GM18505 (cell line): ENCODE data around the gene RRAD.

Experiments
- ATAC-seq: cut with Tn5 transposase; IDR thresholded peaks from one replicate; pipeline ENCODE4 v1.9.1; 2021; ENCODE audit not compliant: unreplicated experiment
- POLR2A ChIP-seq: IDR thresholded peaks from 4 replicates; pipeline ENCODE4 v1.6.1; 2011; ENCODE audit warnings: borderline replicate concordance; ENCODE audit not compliant: insufficient read depth, insufficient read length; ENCODE audit errors: extremely low read depth

Gene RRAD

GRCh38 chr16:66873685-66874055, 51.7 kb downstream of the RRAD start:
- no peak for ATAC-seq

GRCh38 chr16:66872943-66873684, 52.2 kb downstream of the RRAD start:
- ATAC-seq: peak; percentile 92
- TF ChIP-seq POLR2A: no peak

More at GRCh38 chr16:66873685-66874055, 51.7 kb downstream of the RRAD start:
- no peak for TF ChIP-seq POLR2A

GRCh38 chr16:66872559-66872942, 52.8 kb downstream of the RRAD start:
- no peak for TF ChIP-seq POLR2A
- ATAC-seq: no peak

GRCh38 chr16:66871840-66872239, 53.5 kb downstream of the RRAD start:
- no peak for TF ChIP-seq POLR2A
- ATAC-seq: no peak
